ENCODE results near the gene RGS3.

RGS3 gene

DNA sequence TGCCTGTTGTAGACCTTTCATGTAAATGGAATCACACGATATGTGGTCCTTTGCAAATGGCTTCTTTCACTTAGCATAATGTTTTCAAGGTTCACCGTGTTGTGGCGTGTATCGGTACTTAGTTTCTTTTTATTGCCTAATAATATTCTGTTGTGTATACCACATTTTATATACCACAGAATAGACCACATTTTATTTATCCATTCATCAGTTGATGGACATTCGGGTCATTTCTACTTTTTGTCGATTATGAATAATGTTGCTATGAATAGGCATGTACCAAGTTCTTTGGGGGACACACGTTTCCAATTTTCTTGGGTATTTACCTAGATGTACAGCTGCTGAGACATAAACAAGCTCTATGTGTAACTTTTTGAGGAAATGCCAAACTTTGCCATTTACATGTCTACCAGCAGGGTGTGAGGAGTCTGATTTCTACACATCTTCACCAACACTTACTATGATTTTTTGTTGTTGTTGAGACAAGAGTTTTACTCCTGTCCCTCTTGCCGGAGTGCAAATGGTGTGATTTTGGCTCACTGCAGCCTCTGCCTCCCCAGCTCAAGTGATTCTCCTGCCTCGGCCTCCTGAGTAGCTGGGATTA, 144.7 kb downstream of the RGS3 start:
- no peak for FAIRE-seq

DNA sequence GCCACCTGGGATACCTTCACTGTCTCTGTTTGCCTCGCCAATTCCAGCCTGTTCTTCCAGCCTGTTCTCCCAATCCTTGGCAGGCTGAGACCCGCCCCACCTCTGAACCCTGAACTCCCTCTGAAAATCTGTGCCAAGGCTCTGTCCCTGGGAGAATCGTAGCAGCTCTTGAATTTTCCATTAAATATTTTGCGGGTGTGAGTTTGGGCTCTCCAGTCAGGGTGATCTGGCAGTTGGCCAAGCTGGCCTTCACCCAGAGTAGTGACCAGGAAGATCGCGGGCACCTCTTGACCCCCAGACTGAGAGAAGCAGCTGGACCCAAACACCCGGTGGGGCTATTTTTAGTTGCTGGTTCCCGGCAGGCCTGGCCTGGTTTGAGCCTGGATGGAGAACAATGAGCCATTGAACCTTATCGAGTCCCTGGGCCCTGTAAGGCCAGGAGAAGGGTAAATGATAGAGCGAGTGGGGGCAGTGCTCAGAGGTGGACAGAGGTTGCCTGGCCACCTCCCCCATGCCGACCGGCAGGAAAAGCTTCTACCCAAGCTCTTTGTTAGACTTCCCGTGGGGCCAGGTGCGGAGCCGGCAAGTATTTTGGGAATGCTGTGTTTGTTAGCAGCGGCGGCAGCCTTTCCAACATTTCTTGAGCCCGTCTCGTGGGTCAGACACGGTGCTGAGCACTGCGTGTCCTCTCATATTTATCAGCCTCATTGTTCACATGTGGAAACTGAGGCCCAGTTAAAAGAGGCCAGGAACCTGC, 146.2 kb downstream of the RGS3 start:
- FAIRE-seq = no peak

- no peak for FAIRE-seq
Observed at GRCh38 chr9:113611461-113612215, 148.1 kb downstream of the RGS3 start.

GRCh38 chr9:113612216-113612747, 148.8 kb downstream of the RGS3 start:
- FAIRE-seq = no peak

DNA sequence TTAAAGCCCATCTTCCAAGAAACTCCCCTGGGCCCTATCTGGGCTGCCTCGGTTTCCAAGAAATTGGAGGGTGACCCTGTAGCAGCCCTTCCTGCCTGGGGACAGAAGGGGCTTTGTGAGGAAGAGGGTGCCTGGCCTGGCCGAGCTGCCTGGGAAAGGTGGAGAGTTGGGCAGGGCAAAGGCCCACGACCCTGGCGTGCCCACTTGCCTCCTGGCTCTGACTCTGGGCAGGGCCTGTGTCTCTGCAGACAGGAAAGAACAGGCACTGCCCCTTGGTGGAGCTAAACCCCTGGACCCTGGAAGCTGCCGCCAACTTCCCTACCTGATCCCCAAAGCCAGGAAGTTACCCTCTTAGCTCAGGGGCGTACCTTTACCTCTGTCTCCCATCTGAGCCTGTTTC, 149.3 kb downstream of the RGS3 start:
- FAIRE-seq = no peak

DNA sequence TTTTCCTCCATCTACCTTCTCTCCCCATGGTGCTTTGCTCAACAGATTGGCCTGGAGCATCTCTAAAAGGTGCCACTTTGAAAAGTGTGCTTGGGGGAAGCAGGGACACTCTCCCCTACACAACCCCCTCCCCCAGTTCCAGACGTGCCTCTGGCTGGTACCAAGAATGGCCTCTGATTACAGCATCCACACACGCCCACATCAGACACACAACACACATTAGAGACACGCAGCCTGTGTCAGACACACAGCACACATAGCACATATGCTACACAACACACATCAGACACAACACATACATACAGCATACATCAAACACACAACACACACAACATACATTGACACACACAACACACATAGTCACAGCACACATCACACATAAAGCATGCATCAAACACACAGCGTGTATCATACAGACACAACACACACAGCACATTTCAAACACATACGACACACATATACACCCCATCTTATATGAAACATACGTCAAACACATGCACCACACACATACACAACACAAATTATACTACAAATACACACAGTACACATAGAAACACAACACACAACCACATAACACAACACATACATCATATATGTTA, 150.4 kb downstream of the RGS3 start:
- no peak for FAIRE-seq

GRCh38 chr9:113614843-113615648, 151.5 kb downstream of the RGS3 start:
- no peak for FAIRE-seq

DNA sequence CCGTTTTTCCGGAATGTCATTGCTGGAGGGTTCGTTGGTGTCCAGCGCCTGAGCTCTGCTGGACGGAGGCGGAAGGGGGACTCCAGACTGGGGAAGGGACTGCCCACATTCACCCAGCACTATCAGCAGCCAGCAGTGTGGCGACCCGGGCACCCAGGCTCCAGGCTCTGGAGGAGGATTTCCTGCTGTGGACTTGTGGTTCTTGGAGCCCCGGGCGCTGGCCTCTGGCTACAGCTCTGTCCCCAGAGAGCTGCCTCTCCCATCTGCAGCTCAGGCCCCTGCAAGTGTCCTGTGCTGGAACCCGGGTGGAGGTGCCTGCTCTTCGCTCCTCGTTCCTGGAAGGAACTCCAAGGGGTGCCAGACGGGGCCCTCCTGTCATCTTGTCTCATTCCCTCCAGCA, 152.6 kb downstream of the RGS3 start:
- no peak for FAIRE-seq

DNA sequence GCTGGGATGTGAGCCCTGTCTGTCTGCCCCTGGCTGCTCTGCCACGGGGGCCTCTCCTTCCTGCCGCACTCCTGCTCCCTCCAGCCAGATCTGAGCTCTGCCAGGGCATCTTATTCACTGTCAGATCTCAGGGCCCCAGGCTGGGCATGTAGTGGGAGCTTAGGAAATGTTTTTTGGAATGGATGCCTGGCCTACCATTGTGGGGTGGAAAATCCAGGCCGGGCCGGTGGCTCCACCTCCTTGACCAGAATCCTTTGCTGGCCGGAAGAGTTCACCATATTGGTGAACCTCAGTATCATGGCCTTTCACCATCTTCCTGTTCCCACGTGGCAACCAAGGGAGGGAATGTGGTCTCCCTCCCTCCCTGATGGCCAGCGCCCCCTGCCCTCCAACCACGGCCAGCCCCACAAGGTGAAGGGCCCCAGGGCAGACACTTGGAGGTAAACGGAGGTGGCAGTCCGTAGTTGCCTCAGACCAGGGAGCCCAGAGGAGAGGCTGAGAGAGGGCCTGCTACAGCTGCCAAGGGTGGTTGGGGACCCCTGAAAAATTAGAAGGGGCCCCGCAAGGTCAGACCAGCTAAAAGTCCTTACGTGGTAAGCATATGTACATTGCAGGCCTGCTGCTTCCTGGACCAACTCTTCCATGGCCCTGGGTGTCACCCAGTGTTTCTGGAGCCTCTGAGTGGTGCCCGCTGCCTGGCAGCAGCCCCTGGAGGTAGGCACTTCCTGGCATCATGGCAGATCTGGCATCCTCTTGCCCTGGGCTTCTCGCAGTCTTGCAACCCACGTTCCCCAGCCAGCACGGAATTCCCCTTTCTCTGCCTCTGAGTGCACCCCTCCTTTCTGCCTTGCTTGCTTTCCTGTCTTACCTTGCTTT, 153.3 kb downstream of the RGS3 start:
- no peak for FAIRE-seq

- no peak for FAIRE-seq
Observed at GRCh38 chr9:113617550-113617949, 154.0 kb downstream of the RGS3 start.

DNA sequence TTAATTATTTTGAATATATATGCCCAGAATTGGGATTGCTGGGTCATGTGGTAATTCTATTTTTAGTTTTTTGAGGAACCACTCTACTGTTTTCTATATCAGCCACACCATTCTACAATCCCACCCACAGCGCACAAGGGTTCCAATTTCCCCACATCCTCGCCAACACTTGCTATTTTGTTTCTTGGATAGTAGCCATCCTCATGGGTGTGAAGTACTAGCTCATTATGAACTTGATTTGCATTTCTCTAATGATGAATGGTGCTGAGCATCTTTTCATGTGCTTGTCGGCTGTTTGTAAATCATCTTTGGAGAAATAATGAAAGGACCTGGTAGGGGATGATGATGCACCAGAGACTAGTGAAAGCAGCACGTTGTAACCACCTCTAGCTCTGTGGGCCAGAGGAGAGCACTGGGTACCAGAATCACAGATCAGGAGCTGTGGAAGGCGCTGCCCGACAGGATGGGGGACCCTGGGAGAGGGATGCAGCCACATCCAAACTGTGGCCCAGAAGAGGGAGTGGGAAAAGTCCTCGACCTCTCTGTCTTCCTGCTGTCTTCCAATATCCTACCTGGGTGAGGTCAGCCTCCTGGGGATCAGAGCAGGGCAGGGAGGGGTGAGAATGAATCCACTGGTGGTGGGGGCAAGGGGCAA, 155.4 kb downstream of the RGS3 start:
- FAIRE-seq = no peak

GRCh38 chr9:113619491-113620376, 156.2 kb downstream of the RGS3 start:
- FAIRE-seq = no peak

DNA sequence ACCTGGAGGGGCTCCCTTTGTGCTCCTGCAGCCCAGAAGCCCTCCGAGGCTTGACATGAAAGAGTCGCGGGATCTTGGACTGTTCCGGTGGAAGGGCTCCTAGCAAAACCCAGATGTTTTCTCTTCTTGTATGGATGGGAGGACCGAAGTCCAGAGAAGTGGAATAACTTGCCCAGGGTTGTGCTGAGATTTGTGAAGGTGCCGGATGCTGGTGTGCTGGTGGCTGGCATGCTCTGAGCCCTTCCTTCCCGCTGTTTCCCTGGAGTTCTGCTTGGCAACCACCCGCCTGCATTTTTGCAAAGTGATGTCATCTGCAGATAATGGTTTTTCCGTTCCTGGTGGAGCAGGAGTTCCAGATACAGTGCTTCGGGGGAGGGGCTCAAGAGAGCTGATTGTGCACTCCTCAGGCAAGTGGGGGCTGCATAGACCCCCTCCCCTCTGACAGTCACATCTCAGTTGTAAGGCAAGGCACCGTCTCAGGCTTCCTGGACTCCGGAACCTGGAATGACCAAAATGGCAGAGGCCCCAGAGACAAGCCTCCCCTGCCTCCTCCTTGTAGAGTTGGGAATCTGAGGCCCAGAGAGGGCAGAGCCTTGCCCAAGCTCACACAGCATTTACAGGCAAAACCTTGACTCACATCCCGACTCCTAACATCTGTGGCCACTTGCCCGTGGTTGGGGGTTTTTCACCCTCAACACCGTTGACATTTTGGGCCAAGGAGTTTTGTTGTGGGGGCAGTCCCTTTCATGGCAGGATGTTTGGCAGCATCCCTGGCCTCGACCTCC, 157.0 kb downstream of the RGS3 start:
- FAIRE-seq = peak; percentile 95

DNA sequence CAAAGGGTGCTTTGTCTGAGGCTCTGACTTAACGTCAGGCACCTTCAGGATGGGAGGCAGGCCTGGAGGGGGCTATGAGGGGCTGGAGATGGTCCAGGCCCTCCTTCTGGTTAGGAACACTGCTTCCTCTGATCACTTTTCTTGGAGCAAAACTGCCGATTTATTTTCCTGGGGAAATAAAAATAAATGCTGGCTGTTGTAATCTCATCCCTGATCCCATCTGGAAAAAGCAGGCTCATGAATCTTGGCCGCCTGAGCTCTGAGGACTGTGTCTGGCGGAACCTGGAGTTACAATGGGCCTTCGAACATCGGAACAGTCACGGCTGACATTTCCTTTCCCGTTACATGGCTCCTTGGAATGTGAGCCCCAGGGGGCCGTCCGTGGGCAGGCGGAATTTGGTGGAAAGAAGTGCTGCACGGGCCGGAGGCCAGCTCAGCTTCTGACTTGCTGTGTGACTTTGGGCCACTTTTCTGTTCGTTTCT, 157.8 kb downstream of the RGS3 start:
- FAIRE-seq = peak; percentile 88

DNA sequence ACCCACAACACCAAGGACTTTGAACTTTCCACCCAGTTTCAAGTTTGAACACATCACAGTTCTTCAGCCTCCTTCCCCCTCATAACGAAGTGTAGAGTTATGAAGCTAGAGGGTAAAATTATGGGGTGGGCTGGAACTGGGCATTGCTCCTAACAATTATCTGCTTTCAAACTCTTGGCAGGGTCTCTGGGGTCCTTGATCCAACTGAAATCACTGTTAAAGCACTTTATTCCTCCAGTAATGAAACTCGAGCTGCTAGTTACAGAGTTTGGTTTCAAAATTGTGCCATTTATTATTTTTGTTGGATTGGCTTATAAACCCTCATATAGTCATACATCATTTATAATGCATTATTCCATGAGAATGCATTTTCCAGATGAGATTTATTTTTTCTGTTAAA, 158.5 kb downstream of the RGS3 start:
- FAIRE-seq = no peak

DNA sequence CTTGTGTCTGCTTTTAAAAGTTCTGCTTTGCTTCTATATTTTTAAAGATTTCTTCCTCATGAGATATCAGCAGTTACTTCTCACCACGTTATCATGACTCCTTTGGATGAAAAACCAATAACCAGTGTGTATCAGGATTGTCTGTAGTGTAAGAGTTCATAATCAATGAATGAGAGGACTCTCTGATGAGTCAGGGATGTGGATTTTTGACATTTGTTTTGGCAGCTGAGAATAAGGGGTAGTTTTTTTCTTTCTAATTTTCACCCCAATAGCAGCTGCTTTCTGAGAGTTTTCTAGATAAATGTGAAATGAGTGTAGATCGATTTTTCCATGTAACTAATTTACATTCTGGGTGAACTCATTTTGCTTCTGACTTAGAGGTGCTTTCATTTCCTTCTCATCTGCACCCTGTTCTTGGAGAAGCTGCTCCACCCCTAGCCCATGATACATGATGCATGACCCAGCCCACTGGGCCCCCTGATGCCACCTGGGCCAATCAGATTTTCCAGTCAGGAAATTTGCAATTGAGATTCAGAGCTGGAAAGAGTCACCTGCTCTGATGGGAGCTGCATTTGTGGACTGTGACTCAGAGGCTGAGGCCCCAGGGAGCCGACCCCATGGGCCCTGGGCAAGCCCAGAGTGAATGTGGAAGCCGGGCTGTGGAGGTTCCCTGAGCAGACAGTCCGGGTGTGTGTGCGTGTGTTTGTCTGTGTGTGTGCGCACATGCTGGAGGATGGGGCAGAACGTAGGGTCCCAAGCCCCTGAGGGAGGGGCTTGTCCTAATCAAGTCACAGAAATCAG, 159.3 kb downstream of the RGS3 start:
- peak; percentile 100 for FAIRE-seq

DNA sequence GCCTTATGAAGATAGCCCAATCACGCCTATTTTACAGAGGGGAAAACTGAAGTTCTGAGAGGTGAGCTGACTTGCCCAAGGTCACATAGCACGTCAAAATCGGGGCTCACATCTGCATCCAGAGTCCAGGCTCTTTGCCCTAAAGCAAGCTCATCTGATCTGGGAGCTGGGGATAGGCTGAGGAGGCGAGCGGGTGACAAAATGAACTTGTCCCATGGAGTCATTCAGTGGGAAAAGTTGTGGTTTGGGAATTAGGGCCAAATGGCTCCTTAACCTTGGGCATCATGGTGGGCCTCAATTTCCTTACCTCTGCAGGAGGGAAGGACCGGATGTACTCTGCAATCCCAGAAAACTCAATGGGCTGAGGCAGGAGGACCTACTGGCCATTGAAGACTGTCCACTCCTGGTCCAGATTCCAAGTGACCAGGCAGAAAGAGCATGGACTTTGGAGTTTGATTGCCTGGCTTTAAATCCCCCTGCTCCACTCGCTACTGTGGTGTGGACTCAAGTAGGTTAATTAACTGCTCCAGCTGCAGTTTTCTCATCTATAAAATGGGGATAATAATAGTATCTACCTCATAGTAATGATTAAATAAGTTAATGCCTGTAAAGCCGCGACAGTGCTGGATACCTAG, 160.4 kb downstream of the RGS3 start:
- no peak for FAIRE-seq
